Measurements from ENCODE around the gene VEGFB.

Gene VEGFB

DNA sequence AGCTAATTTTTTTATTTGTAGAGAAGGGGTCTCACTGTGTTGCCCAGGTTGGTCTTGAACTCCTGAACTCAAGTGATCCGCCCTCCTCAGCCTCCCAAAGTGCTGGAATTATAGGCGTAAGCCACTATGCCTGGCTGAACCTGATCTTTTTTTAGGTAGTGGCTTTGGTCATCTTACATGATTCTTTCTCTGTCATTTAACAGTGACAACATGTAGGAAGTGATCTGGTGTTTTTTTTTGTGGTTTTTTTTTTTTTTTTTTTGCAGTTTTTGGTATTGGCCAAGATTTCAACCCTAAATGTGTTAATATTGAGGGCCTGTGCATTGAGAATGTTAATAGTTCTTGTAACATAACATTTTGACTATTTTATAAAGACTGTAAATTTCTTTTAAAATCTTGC, 35.9 kb upstream of the VEGFB start:
- DNase-seq (ENCODE audit: low read depth): no peak
- H3K4me3 ChIP-seq (ENCODE audit: control insufficient read depth, low read depth, low read length): no peak overlapping the region
- TF ChIP-seq, protein P1, sequence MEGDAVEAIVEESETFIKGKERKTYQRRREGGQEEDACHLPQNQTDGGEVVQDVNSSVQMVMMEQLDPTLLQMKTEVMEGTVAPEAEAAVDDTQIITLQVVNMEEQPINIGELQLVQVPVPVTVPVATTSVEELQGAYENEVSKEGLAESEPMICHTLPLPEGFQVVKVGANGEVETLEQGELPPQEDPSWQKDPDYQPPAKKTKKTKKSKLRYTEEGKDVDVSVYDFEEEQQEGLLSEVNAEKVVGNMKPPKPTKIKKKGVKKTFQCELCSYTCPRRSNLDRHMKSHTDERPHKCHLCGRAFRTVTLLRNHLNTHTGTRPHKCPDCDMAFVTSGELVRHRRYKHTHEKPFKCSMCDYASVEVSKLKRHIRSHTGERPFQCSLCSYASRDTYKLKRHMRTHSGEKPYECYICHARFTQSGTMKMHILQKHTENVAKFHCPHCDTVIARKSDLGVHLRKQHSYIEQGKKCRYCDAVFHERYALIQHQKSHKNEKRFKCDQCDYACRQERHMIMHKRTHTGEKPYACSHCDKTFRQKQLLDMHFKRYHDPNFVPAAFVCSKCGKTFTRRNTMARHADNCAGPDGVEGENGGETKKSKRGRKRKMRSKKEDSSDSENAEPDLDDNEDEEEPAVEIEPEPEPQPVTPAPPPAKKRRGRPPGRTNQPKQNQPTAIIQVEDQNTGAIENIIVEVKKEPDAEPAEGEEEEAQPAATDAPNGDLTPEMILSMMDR (IDR thresholded peaks at IDR 0.05; ENCODE audit: control insufficient read depth, insufficient read depth, low read depth, low read length, missing control alignments): no peak

DNA sequence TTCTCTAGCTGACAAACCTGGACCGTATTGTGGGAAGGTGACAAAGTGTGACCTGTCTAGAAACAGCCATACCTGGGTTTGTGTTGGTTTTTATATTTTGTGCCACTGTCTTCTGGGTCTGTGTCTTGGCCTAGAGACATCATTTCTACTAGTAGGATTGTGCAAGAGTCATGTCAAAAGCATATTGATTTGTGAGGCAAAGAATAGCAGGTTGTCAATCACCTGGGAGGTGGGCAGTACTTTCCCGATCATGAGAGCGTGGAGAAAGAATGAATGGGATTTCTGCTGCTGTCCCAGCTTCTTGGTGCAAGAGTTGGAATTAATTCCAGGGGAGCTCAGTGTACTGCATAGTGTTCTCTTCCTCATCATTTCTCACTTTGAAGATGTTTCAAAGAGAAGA, 32.8 kb upstream of the VEGFB start:
- TF ChIP-seq, protein P1 (IDR thresholded peaks at IDR 0.05; ENCODE audit: control insufficient read depth, insufficient read depth, low read depth, low read length, missing control alignments): no peak
- DNase-seq (ENCODE audit: low read depth): no peak
- no peak overlapping the region for H3K4me3 ChIP-seq (ENCODE audit: control insufficient read depth, low read depth, low read length)

DNA sequence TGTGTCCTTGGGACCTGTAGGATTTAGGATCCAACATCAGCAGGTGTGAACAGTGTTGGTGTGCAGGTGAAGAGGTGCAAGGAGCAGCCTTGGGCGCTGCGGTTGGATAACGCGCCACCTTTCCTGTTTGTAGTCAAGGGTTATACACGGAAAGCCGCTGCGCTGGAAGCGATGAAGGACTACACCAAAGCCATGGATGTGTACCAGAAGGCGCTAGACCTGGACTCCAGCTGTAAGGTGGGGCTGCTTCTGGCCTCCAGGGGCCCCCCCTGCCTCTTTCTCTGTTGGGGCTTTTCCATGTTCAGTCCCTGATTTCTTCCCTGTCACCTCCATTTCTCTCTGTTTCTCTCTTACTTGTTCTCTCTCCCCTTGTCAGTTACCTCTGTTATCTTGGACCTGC, 31.4 kb upstream of the VEGFB start:
- TF ChIP-seq, protein P1 (IDR thresholded peaks at IDR 0.05; ENCODE audit: control insufficient read depth, insufficient read depth, low read depth, low read length, missing control alignments): no peak
- DNase-seq (ENCODE audit: low read depth): no peak
- no peak overlapping the region for H3K4me3 ChIP-seq (ENCODE audit: control insufficient read depth, low read depth, low read length)

GRCh38 chr11:64203421-64204079, 30.8 kb upstream of the VEGFB start:
- H3K4me3 ChIP-seq (ENCODE audit: control insufficient read depth, low read depth, low read length): no peak overlapping the region
- no peak for DNase-seq (ENCODE audit: low read depth)
- TF ChIP-seq, protein P1 (IDR thresholded peaks at IDR 0.05; ENCODE audit: control insufficient read depth, insufficient read depth, low read depth, low read length, missing control alignments): no peak

GRCh38 chr11:64204080-64204440, 30.3 kb upstream of the VEGFB start:
- no peak overlapping the region for H3K4me3 ChIP-seq (ENCODE audit: control insufficient read depth, low read depth, low read length)
- TF ChIP-seq, protein P1 (IDR thresholded peaks at IDR 0.05; ENCODE audit: control insufficient read depth, insufficient read depth, low read depth, low read length, missing control alignments): no peak
- no peak for DNase-seq (ENCODE audit: low read depth)

DNA sequence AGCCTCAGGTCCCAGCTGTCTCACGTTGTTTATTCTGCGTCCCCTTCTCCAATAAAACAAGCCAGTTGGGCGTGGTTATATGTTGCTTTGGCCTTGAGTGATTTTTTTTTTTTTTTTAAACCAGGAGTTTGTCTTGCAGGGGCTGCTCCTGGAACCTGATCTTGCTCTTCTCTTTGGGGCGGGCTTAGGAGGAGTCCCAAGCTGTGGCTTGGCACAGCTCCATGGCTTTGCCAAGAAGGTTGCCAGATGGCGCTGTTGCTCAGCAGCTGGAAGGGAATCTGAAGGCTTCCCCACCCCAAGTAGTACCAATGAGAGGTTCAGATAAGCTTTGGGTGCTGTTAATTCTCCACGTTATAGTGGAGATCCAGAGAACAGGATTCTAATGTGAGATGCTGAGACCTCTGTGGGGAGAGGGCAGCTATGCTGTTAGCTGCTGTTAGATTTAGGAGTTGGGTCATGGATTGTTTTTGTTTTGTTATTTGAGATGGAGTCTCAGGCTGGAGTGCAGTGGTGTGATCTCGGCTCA, 29.9 kb upstream of the VEGFB start:
- H3K4me3 ChIP-seq (ENCODE audit: control insufficient read depth, low read depth, low read length): no peak overlapping the region
- peak; percentile 83 for DNase-seq (ENCODE audit: low read depth)
- TF ChIP-seq, protein P1 (IDR thresholded peaks at IDR 0.05; ENCODE audit: control insufficient read depth, insufficient read depth, low read depth, low read length, missing control alignments): peak; percentile 83

Data from AG09309 (cell line).